Fibroblast of pulmonary artery (primary cell): ENCODE data around the gene GTF3C5.
"Not testable (repeated sequence)": the region's sequence is repeated elsewhere in the genome, so short reads cannot be mapped to it uniquely, and the experiment has no call there.

Source experiments
- DNase-seq: peaks from one replicate; pipeline ENCODE4 v3.0.0-alpha.2; 2010; ENCODE audit warnings: low read depth
- H3K4me3 ChIP-seq: replicated peaks from 2 replicates; pipeline ENCODE4 v1.5.1; 2011; ENCODE audit warnings: low read depth, mild to moderate bottlenecking, control low read depth, low read length, moderate library complexity
- CTCF ChIP-seq: IDR thresholded peaks from 2 replicates; pipeline ENCODE4 v1.5.1; 2011; ENCODE audit warnings: mild to moderate bottlenecking, control low read depth, low read length, inconsistent platforms; ENCODE audit errors: missing control alignments

Gene GTF3C5

GRCh38 chr9:133080161-133080560, 49.4 kb downstream of the GTF3C5 start:
- no peak overlapping the region for H3K4me3 ChIP-seq
- DNase-seq: no peak
- TF ChIP-seq CTCF: no peak

GRCh38 chr9:133080786-133081779, 50.3 kb downstream of the GTF3C5 start:
- not testable (repeated sequence) for DNase-seq, H3K4me3 ChIP-seq

GRCh38 chr9:133081957-133082644, 51.3 kb downstream of the GTF3C5 start:
- H3K4me3 ChIP-seq, DNase-seq: not testable (repeated sequence)

- H3K4me3 ChIP-seq, DNase-seq: not testable (repeated sequence)
These were observed 52.9 kb downstream of the GTF3C5 start for GRCh38 chr9:133083688-133084087.

GRCh38 chr9:133086212-133086860, 55.5 kb downstream of the GTF3C5 start:
- DNase-seq, H3K4me3 ChIP-seq: not testable (repeated sequence)

GRCh38 chr9:133086894-133087293, 56.1 kb downstream of the GTF3C5 start:
- no peak for DNase-seq
- no peak overlapping the region for H3K4me3 ChIP-seq
- TF ChIP-seq CTCF: no peak

GRCh38 chr9:133087429-133088145, 56.8 kb downstream of the GTF3C5 start:
- no peak overlapping the region for H3K4me3 ChIP-seq
- no peak for DNase-seq
- TF ChIP-seq CTCF: no peak

GRCh38 chr9:133088146-133088750, 57.5 kb downstream of the GTF3C5 start:
- no peak for TF ChIP-seq CTCF
- no peak overlapping the region for H3K4me3 ChIP-seq
- DNase-seq: no peak
